Stimulated activated CD8-positive, alpha-beta memory T cell treated with anti-CD3 and anti-CD28 coated beads, Interleukin-7, amount 100 ng/mL, for 4 hours (primary cell): ENCODE data around the gene CFP.
"Not testable (repeated sequence)": the region's sequence is repeated elsewhere in the genome, so short reads cannot be mapped to it uniquely, and the experiment has no call there.

Experiments used
- DNase-seq, 2 donors: peaks; one replicate each; pipeline ENCODE4 v3.0.0-alpha.2; 2020; ENCODE audit warnings: low read depth in 2 of 2

Gene CFP

GRCh38 chrX:47603125-47603524 is 26.6 kb downstream of the CFP start:
- not testable (repeated sequence) for DNase-seq

DNA sequence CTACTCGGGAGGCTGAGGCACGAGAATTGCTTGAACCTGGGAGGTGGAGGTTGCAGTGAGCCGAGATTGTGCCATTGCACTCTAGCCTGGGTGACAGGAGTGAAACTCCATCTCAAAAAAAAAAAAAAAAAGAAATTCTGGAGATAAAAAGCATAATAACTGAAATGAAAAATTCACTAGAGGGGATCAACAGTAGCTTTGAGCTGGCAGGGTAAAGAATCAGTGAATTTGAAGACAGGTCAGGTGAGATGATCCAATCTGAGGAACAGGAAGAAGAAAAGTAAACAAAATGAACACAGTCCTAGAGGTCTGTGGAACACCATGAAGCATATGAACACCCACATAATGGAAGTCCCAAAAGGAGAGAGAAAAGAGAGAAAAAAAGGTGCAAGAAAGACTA is 32.5 kb downstream of the CFP start:
- no peak for DNase-seq

DNA sequence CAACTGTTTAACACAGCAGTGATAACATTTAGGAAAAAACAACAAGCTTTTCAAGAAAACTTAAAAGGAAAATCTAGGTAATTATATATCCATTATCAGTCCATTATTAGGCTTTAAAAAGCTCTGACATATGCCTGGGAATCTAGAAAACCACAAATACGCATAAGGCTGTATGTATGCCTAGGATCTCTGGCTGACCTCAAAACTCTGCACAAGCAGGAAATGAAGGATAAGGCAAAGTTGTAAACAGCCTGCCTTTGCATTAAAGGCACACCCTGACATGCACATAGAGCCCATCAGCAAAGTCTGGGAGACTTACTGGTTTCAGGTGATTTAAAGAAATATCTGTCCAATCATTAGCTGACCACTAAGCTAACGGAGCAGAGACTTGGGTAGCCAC is 33.5 kb downstream of the CFP start:
- no peak for DNase-seq

- DNase-seq: no peak
Measured at GRCh38 chrX:47595716-47596251, 33.9 kb downstream of the CFP start.

GRCh38 chrX:47593522-47593921 is 36.2 kb downstream of the CFP start:
- no peak for DNase-seq

DNA sequence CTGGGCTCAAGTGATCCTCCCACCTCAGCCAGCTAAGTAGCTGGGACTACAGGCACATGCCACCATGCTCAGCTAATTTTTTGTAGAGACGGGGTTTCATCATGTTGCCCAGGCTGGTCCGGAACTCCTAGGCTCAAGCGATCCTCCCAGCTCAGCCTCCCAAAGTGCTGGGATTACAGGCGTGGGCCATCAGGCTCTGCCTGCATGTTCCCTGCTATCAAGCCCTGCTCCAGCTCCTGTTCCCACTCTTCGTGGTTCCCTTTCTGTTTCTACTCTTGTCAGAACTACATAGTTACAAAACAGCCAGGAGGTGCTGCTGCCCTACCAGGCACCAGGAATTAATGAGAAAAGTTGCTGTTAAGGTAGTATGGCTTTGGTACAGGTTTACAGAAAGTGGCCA is 38.7 kb downstream of the CFP start:
- no peak for DNase-seq

GRCh38 chrX:47587906-47588735 is 41.6 kb downstream of the CFP start:
- DNase-seq: no peak

GRCh38 chrX:47587091-47587891 is 42.4 kb downstream of the CFP start:
- DNase-seq: no peak

- no peak for DNase-seq
Measured at GRCh38 chrX:47586043-47586787, 43.5 kb downstream of the CFP start.

DNA sequence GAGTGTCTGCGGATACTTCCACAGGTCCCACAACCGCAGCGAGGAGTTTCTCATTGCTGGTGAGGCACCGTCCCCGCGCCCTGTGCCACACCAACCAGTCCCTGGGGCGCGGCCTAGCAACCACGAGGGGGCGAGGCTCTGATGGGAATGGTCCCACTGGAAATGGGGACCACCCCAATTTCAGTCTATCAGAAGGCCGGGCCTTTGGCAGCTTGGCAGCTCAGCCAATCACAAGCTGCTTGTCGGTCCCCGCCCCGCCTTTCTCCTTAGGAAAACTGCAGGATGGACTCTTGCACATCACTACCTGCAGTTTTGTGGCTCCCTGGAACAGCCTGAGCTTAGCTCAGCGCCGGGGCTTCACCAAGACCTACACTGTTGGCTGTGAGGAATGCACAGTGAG is 44.5 kb downstream of the CFP start:
- DNase-seq: no peak

- DNase-seq: no peak
Measured at GRCh38 chrX:47584714-47585113, 45.0 kb downstream of the CFP start.

GRCh38 chrX:47583240-47583861 is 46.4 kb downstream of the CFP start:
- no peak for DNase-seq

DNA sequence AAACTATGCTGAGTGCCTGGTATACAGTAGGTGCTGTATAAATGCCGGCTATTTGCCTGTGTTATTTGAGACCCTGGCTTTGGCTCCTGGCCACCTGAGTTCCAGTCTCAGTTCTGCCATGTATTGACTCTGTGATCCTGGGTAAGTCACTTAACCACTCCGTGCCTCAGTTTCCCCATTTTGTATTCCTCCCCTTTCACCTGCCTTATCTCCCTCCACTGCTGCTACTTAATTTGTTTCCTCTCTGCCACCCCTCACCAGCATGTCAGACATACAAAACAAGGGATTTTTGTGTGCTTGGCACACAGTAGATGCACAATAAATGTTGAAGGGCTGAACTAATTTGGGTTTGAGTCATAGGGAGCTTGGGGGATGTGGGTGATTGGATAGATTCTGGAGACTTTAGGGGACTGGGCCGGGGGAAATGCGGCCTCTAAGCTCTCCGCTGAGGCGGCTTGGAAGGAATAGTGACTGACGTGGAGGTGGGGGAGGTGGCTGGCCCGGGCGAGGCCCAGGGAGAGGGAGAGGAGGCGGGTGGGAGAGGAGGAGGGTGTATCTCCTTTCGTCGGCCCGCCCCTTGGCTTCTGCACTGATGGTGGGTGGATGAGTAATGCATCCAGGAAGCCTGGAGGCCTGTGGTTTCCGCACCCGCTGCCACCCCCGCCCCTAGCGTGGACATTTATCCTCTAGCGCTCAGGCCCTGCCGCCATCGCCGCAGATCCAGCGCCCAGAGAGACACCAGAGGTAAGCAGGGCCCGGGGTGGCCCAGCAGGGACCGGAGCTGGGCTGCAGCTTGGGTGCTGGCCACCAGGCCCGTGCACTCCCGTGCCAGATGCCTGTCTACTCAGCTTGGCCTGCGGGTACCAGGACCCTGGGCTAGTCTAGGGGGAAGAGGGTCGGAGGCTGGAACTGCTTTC is 47.7 kb downstream of the CFP start, which contains the start of gene TIMP1:
TSS of gene TIMP1 (plus strand) at position 706 of the 917 bp plus-strand sequence. CDS start 980 bp downstream, outside the sequence.
- DNase-seq: peak; percentile 80 to 81

- DNase-seq: no peak
Measured at GRCh38 chrX:47579537-47579936, 50.2 kb downstream of the CFP start.

DNA sequence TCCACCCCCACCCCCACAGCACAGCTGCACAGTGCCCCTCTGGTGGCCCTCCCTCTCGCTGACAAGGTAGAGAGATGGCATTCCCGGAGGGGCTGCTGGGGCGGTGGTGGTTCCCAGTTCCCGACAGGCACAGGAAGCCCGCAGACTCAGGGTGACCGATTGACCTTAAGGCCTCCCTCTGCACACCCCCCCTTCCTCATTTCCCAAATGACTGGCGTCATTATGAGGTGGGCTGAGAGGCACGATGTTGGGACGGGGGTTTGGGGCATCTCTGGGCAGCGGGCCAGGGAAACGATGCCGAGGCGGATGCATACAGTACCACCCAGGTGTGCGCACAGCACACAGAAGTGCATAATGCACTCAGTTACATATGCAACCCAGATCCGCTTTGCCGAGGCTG is 51.0 kb downstream of the CFP start:
- DNase-seq: no peak

DNA sequence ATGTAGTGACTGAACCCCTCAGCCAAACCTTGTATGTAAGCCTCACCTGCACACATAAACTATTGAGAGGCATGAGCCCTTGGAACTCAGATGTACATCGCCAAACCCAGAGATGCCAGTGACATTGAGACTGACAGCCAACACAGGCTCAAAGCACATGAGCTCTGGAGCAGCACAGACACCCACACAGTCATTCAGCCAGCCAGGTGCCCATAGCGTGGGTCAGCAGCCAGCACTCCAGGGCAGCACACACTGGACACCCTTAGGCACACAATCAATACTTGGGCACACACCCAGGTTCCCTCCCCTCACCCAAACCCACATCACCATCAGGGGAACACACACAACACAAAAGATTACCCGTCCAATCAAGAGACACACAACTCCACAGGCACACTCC is 51.8 kb downstream of the CFP start:
- no peak for DNase-seq

GRCh38 chrX:47577424-47577823 is 52.3 kb downstream of the CFP start:
- no peak for DNase-seq

- DNase-seq: no peak
Measured at GRCh38 chrX:47576021-47576898, 53.5 kb downstream of the CFP start.

- DNase-seq: no peak
Measured at GRCh38 chrX:47574547-47575301, 55.0 kb downstream of the CFP start.
